Activated CD8-positive, alpha-beta T cell treated with anti-CD3 and anti-CD28 coated beads for 36 hours (primary cell): Measurements from ENCODE around the gene ELK4. TPM values are rescaled to one million over a fixed set of nuclear protein-coding genes. Genes with fewer than 3 reads are reported as not detected.

Experiments used
- ATAC-seq: fragments of 200-7000 bp; cut with Tn5 transposase; one replicate; pipeline ENCODE4 v1.10.0; 2021; ENCODE audit warnings: mild to moderate bottlenecking, moderate library complexity
- CTCF ChIA-PET: fragments of 350-600 bp; sonication (Branson Sonifier 250); formaldehyde crosslinking; loops from one replicate; lab custom pipeline; 2021; ENCODE audit warnings: antibody characterized with exemption; lab: Charles Lee
- POLR2A ChIA-PET: fragments of 350-600 bp; sonication (Branson Sonifier 250); formaldehyde crosslinking; loops from one replicate; lab custom pipeline; 2021; ENCODE audit warnings: antibody characterized with exemption; lab: Charles Lee
- DNase-seq: peaks from one replicate; pipeline ENCODE4 v3.0.0-alpha.2; 2020
- H3K27ac Mint-ChIP-seq: one replicate; pipeline ENCODE4 v1.8.0; 2021; ENCODE audit warnings: mild to moderate bottlenecking, mixed read lengths
- H3K27me3 Mint-ChIP-seq: one replicate; pipeline ENCODE4 v1.8.0; 2021; ENCODE audit warnings: mixed read lengths
- H3K36me3 Mint-ChIP-seq: one replicate; pipeline ENCODE4 v1.8.0; 2021; ENCODE audit warnings: low read depth, mixed read lengths
- H3K4me1 Mint-ChIP-seq: one replicate; pipeline ENCODE4 v1.8.0; 2021; ENCODE audit warnings: low read depth, mixed read lengths
- H3K4me3 Mint-ChIP-seq: one replicate; pipeline ENCODE4 v1.8.0; 2021; ENCODE audit warnings: mild to moderate bottlenecking, moderate library complexity, mixed read lengths
- H3K9me3 Mint-ChIP-seq: one replicate; pipeline ENCODE4 v1.8.0; 2021; ENCODE audit warnings: mixed read lengths
- CTCF ChIP-seq: fragments of 200-600 bp; IDR thresholded peaks from one replicate; pipeline ENCODE4 v1.8.0; 2022; ENCODE audit warnings: antibody characterized with exemption, mild to moderate bottlenecking
- intact Hi-C: fragments of 100-400 bp; cut with micrococcal nuclease; formaldehyde crosslinking; loops from one replicate; pipeline ENCODE4 v1.10.0; 2022
- total RNA-seq, 2 experiments: library from RNA; stranded (reverse); gene quantifications; one replicate each; pipeline ENCODE4 v1.2.3, GENCODE V29; 2021

Gene ELK4
- total RNA-seq, 2 experiments from 2014 or later, result 61.5 to 62.1 TPM

GRCh38 chr1:205627956-205628355 lies 3.9 kb downstream of the ELK4 start:
- Mint-ChIP-seq H3K27ac (peak overlapping the region; percentile 80), H3K27me3 (no peaks in the 10 kb centered on the region), H3K36me3 (peaks cover 45% of the 10 kb centered on the region), H3K4me3 (peak overlapping the region; percentile 93), H3K9me3 (no peaks in the 10 kb centered on the region), H3K4me1 (peaks cover 59% of the 10 kb centered on the region)
- ATAC-seq, result no peak
- ChIA-PET POLR2A (interaction anchor here (0.7 to 1.9 kb wide), 2 partner anchors 27 to 35 kb away, joined by 3 to 5 read pairs; no protein-coding TSS in a partner anchor), CTCF (interaction anchor here (0.8 to 11.8 kb wide), 5 partner anchors 15 to 36 kb away, joined by 3 to 306 read pairs (median 6); no protein-coding TSS in a partner anchor)
- no peak for DNase-seq
- TF ChIP-seq CTCF, result no peak
- intact Hi-C loops, result no loop called here

- H3K36me3 Mint-ChIP-seq, result peaks cover 49% of the 10 kb centered on the region
- H3K27me3 Mint-ChIP-seq, result no peaks in the 10 kb centered on the region
- ATAC-seq (no peak), DNase-seq (no peak)
- intact Hi-C loops, result no loop called here
- CTCF ChIA-PET, result interaction anchor here (1.3 kb wide), 1 partner anchor 35 kb away, joined by 6 read pairs; no protein-coding TSS in a partner anchor
- peaks cover 52% of the 10 kb centered on the region for H3K4me1 Mint-ChIP-seq
- H3K9me3 Mint-ChIP-seq, result no peaks in the 10 kb centered on the region
- POLR2A ChIA-PET, result interaction anchor here (0.6 to 0.8 kb wide), 2 partner anchors 14 to 257 kb away, joined by 3 read pairs; no protein-coding TSS in a partner anchor
- TF ChIP-seq CTCF, result no peak
- peak overlapping the region; percentile 53 for H3K27ac Mint-ChIP-seq
- no peak overlapping the region for H3K4me3 Mint-ChIP-seq
Measured at GRCh38 chr1:205626216-205626615, 5.6 kb downstream of the ELK4 start.

GRCh38 chr1:205623646-205624045 lies 8.2 kb downstream of the ELK4 start:
- intact Hi-C loops, result no loop called here
- TF ChIP-seq CTCF, result no peak
- ATAC-seq (no peak), DNase-seq (no peak)
- Mint-ChIP-seq H3K4me1 (peaks cover 51% of the 10 kb centered on the region), H3K27ac (no peak overlapping the region), H3K36me3 (peaks cover 59% of the 10 kb centered on the region), H3K9me3 (no peaks in the 10 kb centered on the region), H3K4me3 (no peak overlapping the region), H3K27me3 (no peaks in the 10 kb centered on the region)
- POLR2A ChIA-PET, result interaction anchor here (0.6 to 3.2 kb wide), 5 partner anchors 9 to 163 kb away, joined by 3 to 11 read pairs (median 3); partner anchors contain the start of gene ELK4
- CTCF ChIA-PET, result interaction anchor here (1.4 to 4.0 kb wide), 3 partner anchors 15 to 32 kb away, joined by 4 to 20 read pairs (median 4); no protein-coding TSS in a partner anchor

- DNase-seq (no peak), ATAC-seq (no peak)
- ChIA-PET POLR2A (interaction anchor here (1.0 to 1.3 kb wide), 2 partner anchors 10 to 11 kb away, joined by 5 to 7 read pairs; partner anchors contain the start of gene ELK4), CTCF (interaction anchor here (1.3 kb wide), 2 partner anchors 12 to 38 kb away, joined by 3 to 4 read pairs; partner anchors contain the start of gene ELK4)
- H3K4me1 Mint-ChIP-seq, result peaks cover 32% of the 10 kb centered on the region
- intact Hi-C loops, result no loop called here
- no peaks in the 10 kb centered on the region for H3K9me3 Mint-ChIP-seq
- H3K27me3 Mint-ChIP-seq, result no peaks in the 10 kb centered on the region
- peaks cover 52% of the 10 kb centered on the region for H3K36me3 Mint-ChIP-seq
- H3K27ac Mint-ChIP-seq, result peak overlapping the region; percentile 38
- H3K4me3 Mint-ChIP-seq, result no peak overlapping the region
- no peak for TF ChIP-seq CTCF
Measured at GRCh38 chr1:205620269-205620668, 11.5 kb downstream of the ELK4 start.

GRCh38 chr1:205619376-205619775 lies 12.4 kb downstream of the ELK4 start:
- Mint-ChIP-seq H3K4me1 (peaks cover 29% of the 10 kb centered on the region), H3K27ac (no peak overlapping the region), H3K9me3 (no peaks in the 10 kb centered on the region), H3K36me3 (peaks cover 57% of the 10 kb centered on the region), H3K27me3 (no peaks in the 10 kb centered on the region), H3K4me3 (no peak overlapping the region)
- ATAC-seq (no peak), DNase-seq (no peak)
- POLR2A ChIA-PET, result no interaction called here
- no peak for TF ChIP-seq CTCF
- intact Hi-C loops, result no loop called here
- CTCF ChIA-PET, result interaction anchor here (1.3 kb wide), 1 partner anchor 39 kb away, joined by 3 read pairs; no protein-coding TSS in a partner anchor
